ENCODE data around the gene NUPR2.
"Not testable (repeated sequence)": the region's sequence is repeated elsewhere in the genome, so short reads cannot be mapped to it uniquely, and the experiment has no call there.

Gene NUPR2

GRCh38 chr7:56074371-56074791 lies 41.8 kb downstream of the NUPR2 start:
- Histone ChIP-seq H3F3A (ENCODE audit: insufficient read depth) (peaks cover 11% of the 10 kb centered on the region), H3K4me3 (ENCODE audit: insufficient read depth, low read length, poor library complexity, severe bottlenecking) (no peak overlapping the region), H3K36me3 (ENCODE audit: low read length) (peaks cover 21% of the 10 kb centered on the region), H3K9me2 (replicated peaks; ENCODE audit: insufficient read depth, low read length) (no peaks in the 10 kb centered on the region), H3K79me2 (ENCODE audit: insufficient read depth, low read length) (no peaks in the 10 kb centered on the region), H3K4me2 (ENCODE audit: low read depth, low read length, poor library complexity, severe bottlenecking) (no peak overlapping the region), H3K27me3 (ENCODE audit: low read length) (no peaks in the 10 kb centered on the region), H3K9ac (ENCODE audit: low read length) (no peak overlapping the region), H2AFZ (ENCODE audit: low read depth, low read length, severe bottlenecking) (no peak overlapping the region), H3K27ac (ENCODE audit: low read depth, low read length) (no peak overlapping the region), H4K20me1 (ENCODE audit: low read depth, low read length) (no peaks in the 10 kb centered on the region), H3K9me3 (ENCODE audit: insufficient read depth, low read length) (no peaks in the 10 kb centered on the region)
- TF ChIP-seq, protein P1, sequence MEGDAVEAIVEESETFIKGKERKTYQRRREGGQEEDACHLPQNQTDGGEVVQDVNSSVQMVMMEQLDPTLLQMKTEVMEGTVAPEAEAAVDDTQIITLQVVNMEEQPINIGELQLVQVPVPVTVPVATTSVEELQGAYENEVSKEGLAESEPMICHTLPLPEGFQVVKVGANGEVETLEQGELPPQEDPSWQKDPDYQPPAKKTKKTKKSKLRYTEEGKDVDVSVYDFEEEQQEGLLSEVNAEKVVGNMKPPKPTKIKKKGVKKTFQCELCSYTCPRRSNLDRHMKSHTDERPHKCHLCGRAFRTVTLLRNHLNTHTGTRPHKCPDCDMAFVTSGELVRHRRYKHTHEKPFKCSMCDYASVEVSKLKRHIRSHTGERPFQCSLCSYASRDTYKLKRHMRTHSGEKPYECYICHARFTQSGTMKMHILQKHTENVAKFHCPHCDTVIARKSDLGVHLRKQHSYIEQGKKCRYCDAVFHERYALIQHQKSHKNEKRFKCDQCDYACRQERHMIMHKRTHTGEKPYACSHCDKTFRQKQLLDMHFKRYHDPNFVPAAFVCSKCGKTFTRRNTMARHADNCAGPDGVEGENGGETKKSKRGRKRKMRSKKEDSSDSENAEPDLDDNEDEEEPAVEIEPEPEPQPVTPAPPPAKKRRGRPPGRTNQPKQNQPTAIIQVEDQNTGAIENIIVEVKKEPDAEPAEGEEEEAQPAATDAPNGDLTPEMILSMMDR (IDR thresholded peaks at IDR 0.05; ENCODE audit: insufficient read depth, low read length, poor library complexity, severe bottlenecking) = peak; percentile 98
- no peak for TF ChIP-seq EZH2phosphoT487 (conservative IDR thresholded peaks at IDR 0.05; ENCODE audit: low read length)

DNA sequence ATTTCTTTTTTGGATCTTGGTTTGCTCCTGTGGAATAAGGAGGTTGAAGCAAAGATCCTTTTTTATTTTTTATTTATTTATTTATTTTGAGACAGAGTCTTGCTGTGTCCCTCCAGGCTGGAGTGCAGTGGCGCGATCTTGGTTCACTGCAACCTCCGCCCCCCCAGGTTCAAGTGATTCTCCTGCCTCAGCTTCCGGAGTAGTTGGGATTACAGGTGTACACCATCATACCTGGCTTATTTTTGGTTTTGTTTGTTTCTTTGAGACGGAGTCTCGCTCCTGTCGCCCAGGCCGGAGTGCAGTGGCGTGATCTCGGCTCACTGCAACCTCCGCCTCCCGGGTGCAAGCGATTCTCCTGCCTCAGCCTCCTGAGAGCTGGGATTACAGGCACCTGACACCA lies 49.8 kb downstream of the NUPR2 start:
- peaks cover 35% of the 10 kb centered on the region for H3K36me3 ChIP-seq (ENCODE audit: low read length)
- not testable (repeated sequence) for H3K9me2 ChIP-seq (replicated peaks; ENCODE audit: insufficient read depth, low read length); H3K4me2 ChIP-seq (ENCODE audit: low read depth, low read length, poor library complexity, severe bottlenecking); H4K20me1 ChIP-seq (ENCODE audit: low read depth, low read length); H3K4me3 ChIP-seq (ENCODE audit: insufficient read depth, low read length, poor library complexity, severe bottlenecking); H3K9ac ChIP-seq (ENCODE audit: low read length); H3K9me3 ChIP-seq (ENCODE audit: insufficient read depth, low read length); H3K27me3 ChIP-seq (ENCODE audit: low read length); H2AFZ ChIP-seq (ENCODE audit: low read depth, low read length, severe bottlenecking); H3K27ac ChIP-seq (ENCODE audit: low read depth, low read length)
- peaks cover 29% of the 10 kb centered on the region for H3F3A ChIP-seq (ENCODE audit: insufficient read depth)
- peaks cover 34% of the 10 kb centered on the region for H3K79me2 ChIP-seq (ENCODE audit: insufficient read depth, low read length)

Data from SU-DHL-6 (cell line).